PC-3 (cell line): Measurements from ENCODE around the gene MUC7.

Source experiments
- EZH2 ChIP-seq: fragments of 300-600 bp; sonication (generic); IDR thresholded peaks from one replicate; pipeline ENCODE4 v1.6.1; 2017; ENCODE audit warnings: antibody characterized with exemption, mild to moderate bottlenecking, low read length; ENCODE audit not compliant: unreplicated experiment
- EZH2phosphoT487 ChIP-seq: fragments of 300-600 bp; sonication (generic); IDR thresholded peaks from 2 replicates; pipeline ENCODE4 v1.6.1; 2018; ENCODE audit warnings: mild to moderate bottlenecking, antibody characterized with exemption, low read length, borderline replicate concordance
- TF ChIP-seq, protein P1 (sequence below): fragments of 300-600 bp; sonication (generic); conservative IDR thresholded peaks from 2 replicates; pipeline ENCODE4 v1.5.1; 2017; ENCODE audit warnings: antibody characterized with exemption, low read depth, mild to moderate bottlenecking, low read length

DNA sequence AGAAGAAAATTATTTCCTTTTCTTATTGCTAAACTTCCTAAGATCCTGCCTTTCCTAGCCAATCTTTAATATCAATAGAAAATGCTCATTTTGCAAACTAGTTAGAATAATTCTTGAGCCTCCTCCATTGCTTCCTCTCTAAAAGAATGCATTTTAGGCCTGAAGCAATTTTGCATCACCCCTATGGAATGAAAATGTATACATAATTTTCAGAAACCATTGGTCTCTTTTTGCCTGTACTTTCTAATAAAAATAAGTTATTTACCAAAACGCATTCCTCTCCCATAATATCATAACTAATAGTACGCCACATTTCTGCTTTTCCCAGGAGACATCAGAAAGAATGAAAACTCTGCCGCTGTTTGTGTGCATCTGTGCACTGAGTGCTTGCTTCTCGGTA lies 1.7 kb downstream of the MUC7 start:
- TF ChIP-seq, protein P1, sequence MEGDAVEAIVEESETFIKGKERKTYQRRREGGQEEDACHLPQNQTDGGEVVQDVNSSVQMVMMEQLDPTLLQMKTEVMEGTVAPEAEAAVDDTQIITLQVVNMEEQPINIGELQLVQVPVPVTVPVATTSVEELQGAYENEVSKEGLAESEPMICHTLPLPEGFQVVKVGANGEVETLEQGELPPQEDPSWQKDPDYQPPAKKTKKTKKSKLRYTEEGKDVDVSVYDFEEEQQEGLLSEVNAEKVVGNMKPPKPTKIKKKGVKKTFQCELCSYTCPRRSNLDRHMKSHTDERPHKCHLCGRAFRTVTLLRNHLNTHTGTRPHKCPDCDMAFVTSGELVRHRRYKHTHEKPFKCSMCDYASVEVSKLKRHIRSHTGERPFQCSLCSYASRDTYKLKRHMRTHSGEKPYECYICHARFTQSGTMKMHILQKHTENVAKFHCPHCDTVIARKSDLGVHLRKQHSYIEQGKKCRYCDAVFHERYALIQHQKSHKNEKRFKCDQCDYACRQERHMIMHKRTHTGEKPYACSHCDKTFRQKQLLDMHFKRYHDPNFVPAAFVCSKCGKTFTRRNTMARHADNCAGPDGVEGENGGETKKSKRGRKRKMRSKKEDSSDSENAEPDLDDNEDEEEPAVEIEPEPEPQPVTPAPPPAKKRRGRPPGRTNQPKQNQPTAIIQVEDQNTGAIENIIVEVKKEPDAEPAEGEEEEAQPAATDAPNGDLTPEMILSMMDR = no peak
- TF ChIP-seq EZH2 (no peak), EZH2phosphoT487 (no peak)
